OCI-LY3 (cell line): Measurements from ENCODE around the gene TMEM87A.

Experiments
- CTCF ChIP-seq: fragments of 200-600, 300-600 bp; sonication (generic); IDR thresholded peaks from 2 replicates; pipeline ENCODE4 v1.5.1; 2014; ENCODE audit warnings: antibody characterized with exemption, low read length, low read depth
- EZH2phosphoT487 ChIP-seq: fragments of 200-600 bp; shearing (Covaris generic); IDR thresholded peaks from 2 replicates; pipeline ENCODE4 v1.6.1; 2018; ENCODE audit warnings: antibody characterized with exemption, mixed run types, low read depth

- TF ChIP-seq CTCF (no peak), EZH2phosphoT487 (no peak)
Measured at GRCh38 chr15:42206406-42206805, 66.8 kb downstream of the TMEM87A start.
